ENCODE data around the gene XPR1. TPM values are rescaled to one million over a fixed set of nuclear protein-coding genes. Genes with fewer than 3 reads are reported as not detected.

Gene XPR1
- total RNA-seq, 2 donors from 2014 or later, result 32.6 to 60.2 TPM

Other genes starting within 250 kb of the XPR1 start
- 10 to 100 TPM; 17.1 to 25.1 TPM for gene ACBD6, start 129.4 kb upstream of the XPR1 start, total RNA-seq
- gene OVAAL, start 73.1 kb upstream of the XPR1 start, total RNA-seq, result not detected

Measured in left colon (tissue), 2 donors.